Spleen (tissue), 7 donors: ENCODE data around the gene WLS.

ENCODE experiments used
- CTCF ChIP-seq, 11 experiments: fragments of 200-600 bp in 7 of 11; fragments of 450-650 bp in 4 of 11; sonication (generic) in 4 of 11; IDR thresholded peaks in 8 of 11; conservative IDR thresholded peaks in 3 of 11; 1 replicate in 7 of 11; 2 replicates in 4 of 11; pipeline versions ENCODE4 v1.4.0 to v1.8.0; 2016 to 2021; ENCODE audit warnings: antibody characterized with exemption in 11 of 11, inconsistent platforms in 4 of 11, mild to moderate bottlenecking in 1 of 11
- POLR2A ChIP-seq, 3 donors: fragments of 450-650 bp; IDR thresholded peaks; one replicate each; pipeline ENCODE4 v1.5.1; 2017; ENCODE audit warnings: antibody characterized with exemption in 3 of 3, mild to moderate bottlenecking in 1 of 3
- POLR2AphosphoS5 ChIP-seq, 3 donors: sonication (generic); formaldehyde crosslinking; IDR thresholded peaks; one replicate each; pipeline ENCODE4 v1.5.1; 2017; ENCODE audit warnings: antibody characterized with exemption in 3 of 3
- donor health status: DM: no; HTN: no; CAD: no; lungs with moderate emphysema.
- donor health status: DM: no; HTN: no; CAD: no.
- donor health status: DM: no; HTN: no; CAD: no.

- TF ChIP-seq POLR2AphosphoS5 (IDR thresholded peaks at IDR 0.05) = no peak
- no peak for TF ChIP-seq CTCF (IDR thresholded peaks at IDR 0.05 in 8 of 11, conservative IDR thresholded peaks at IDR 0.05 in 3 of 11)
- TF ChIP-seq POLR2A (IDR thresholded peaks at IDR 0.05) = no peak
Observed at GRCh38 chr1:68183895-68184294, 48.4 kb downstream of the WLS start.
